Subcutaneous adipose tissue (tissue), 4 donors: ENCODE results near the gene CELA1. TPM values are rescaled to one million over a fixed set of nuclear protein-coding genes. Genes with fewer than 3 reads are reported as not detected.

ENCODE experiments used
- CTCF ChIP-seq: fragments of 450-650 bp; IDR thresholded peaks from one replicate; pipeline ENCODE4 v1.5.1; 2016; ENCODE audit warnings: low read depth, mild to moderate bottlenecking, control low read depth, antibody characterized with exemption, moderate library complexity
- total RNA-seq, 4 donors: library from RNA; depleted of rRNA; stranded (reverse); fragments of >200 nt; gene quantifications; one replicate each; pipeline ENCODE4 v1.1.0, GENCODE V29; 2016

CELA1 gene
- total RNA-seq, 4 donors from 2014 or later: not detected

GRCh38 chr12:51326698-51327439 is 19.6 kb downstream of the CELA1 start:
- TF ChIP-seq CTCF: no peak

- TF ChIP-seq CTCF: no peak
These were observed 21.5 kb downstream of the CELA1 start for GRCh38 chr12:51324953-51325352.

- no peak for TF ChIP-seq CTCF
These were observed 22.2 kb downstream of the CELA1 start, which contains the start of gene BIN2 for GRCh38 chr12:51323966-51324895. TSS of gene BIN2 (minus strand) at chr12:51324174. CDS start at chr12:51324102, 72 bp downstream.

- TF ChIP-seq CTCF: no peak
These were observed 23.0 kb downstream of the CELA1 start for GRCh38 chr12:51323317-51323960.

- no peak for TF ChIP-seq CTCF
These were observed 24.0 kb downstream of the CELA1 start for GRCh38 chr12:51322452-51322851.

- no peak for TF ChIP-seq CTCF
These were observed 24.6 kb downstream of the CELA1 start for GRCh38 chr12:51321882-51322281.
